ENCODE results near the gene ETHE1. TPM values are rescaled to one million over a fixed set of nuclear protein-coding genes. Genes with fewer than 3 reads are reported as not detected.

The ETHE1 gene
- total RNA-seq, 1 donor from 2014 or later, result 16.3 TPM

- Mint-ChIP-seq H3K36me3 (ENCODE audit: low read depth) (no peaks in the 10 kb centered on the region), H3K4me1 (peaks cover 17% of the 10 kb centered on the region)
- POLR2A ChIA-PET, result interaction anchor here (0.6 to 2.8 kb wide), 11 partner anchors 11 to 316 kb away, joined by 3 to 49 read pairs (median 5); partner anchors contain the start of genes PHLDB3, ZNF575 and ZNF576
These were observed 64.1 kb downstream of the ETHE1 start for GRCh38 chr19:43462785-43463380.

DNA sequence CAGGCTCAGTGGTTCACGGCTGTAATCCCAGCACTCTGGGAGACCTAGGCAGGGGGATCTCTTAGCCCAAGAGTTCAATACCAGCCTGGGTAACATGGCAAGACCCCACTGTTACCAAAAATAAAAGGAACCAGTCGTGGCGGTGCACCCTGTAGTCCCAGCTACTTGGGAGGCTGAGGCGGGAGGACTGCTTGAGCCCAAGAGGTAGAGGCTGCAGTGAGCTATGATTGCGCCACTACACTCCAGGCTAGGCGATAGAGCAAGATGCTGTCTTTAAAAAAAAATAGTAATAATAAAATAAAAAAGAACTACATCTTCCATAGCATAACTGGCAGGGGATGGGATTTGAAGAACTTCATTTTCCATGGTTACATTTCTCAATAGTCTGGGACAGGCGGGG is 64.6 kb downstream of the ETHE1 start:
- ATAC-seq (ENCODE audit: low read depth) (no peak), DNase-seq (no peak)
- Mint-ChIP-seq H3K9me3 (no peaks in the 10 kb centered on the region), H3K4me1 (peaks cover 17% of the 10 kb centered on the region), H3K27me3 (peaks cover 10% of the 10 kb centered on the region), H3K36me3 (ENCODE audit: low read depth) (no peaks in the 10 kb centered on the region), H3K4me3 (no peak overlapping the region), H3K27ac (no peak overlapping the region)
- POLR2A ChIA-PET, result interaction anchor here (0.6 to 2.8 kb wide), 3 partner anchors 12 to 56 kb away, joined by 5 to 49 read pairs (median 23); partner anchors contain the start of gene PHLDB3
- TF ChIP-seq, protein P1, sequence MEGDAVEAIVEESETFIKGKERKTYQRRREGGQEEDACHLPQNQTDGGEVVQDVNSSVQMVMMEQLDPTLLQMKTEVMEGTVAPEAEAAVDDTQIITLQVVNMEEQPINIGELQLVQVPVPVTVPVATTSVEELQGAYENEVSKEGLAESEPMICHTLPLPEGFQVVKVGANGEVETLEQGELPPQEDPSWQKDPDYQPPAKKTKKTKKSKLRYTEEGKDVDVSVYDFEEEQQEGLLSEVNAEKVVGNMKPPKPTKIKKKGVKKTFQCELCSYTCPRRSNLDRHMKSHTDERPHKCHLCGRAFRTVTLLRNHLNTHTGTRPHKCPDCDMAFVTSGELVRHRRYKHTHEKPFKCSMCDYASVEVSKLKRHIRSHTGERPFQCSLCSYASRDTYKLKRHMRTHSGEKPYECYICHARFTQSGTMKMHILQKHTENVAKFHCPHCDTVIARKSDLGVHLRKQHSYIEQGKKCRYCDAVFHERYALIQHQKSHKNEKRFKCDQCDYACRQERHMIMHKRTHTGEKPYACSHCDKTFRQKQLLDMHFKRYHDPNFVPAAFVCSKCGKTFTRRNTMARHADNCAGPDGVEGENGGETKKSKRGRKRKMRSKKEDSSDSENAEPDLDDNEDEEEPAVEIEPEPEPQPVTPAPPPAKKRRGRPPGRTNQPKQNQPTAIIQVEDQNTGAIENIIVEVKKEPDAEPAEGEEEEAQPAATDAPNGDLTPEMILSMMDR (IDR thresholded peaks at IDR 0.05), result no peak
- CTCF ChIA-PET, result interaction anchor here (1.4 kb wide), 1 partner anchor 93 kb away, joined by 4 read pairs; no protein-coding TSS in a partner anchor
- intact Hi-C loops (cut with micrococcal nuclease), result no loop called here

More at GRCh38 chr19:43462785-43463380, 64.1 kb downstream of the ETHE1 start:
- CTCF ChIA-PET, result interaction anchor here (1.0 to 3.2 kb wide), 6 partner anchors 16 to 347 kb away, joined by 3 to 21 read pairs (median 4); partner anchors contain the start of genes PHLDB3 and ZNF575
- Mint-ChIP-seq H3K27ac (peak overlapping the region; percentile 88), H3K4me3 (peak overlapping the region; percentile 92), H3K27me3 (peaks cover 10% of the 10 kb centered on the region), H3K9me3 (no peaks in the 10 kb centered on the region)
- TF ChIP-seq, protein P1 (IDR thresholded peaks at IDR 0.05), result no peak
- ATAC-seq (ENCODE audit: low read depth), result no peak
- no peak for DNase-seq
- intact Hi-C loops (cut with micrococcal nuclease), result loop anchor here (1.0 kb wide), 6 partner anchors 12 to 132 kb away; partner anchors contain the start of genes PHLDB3 and ZNF575

DNA sequence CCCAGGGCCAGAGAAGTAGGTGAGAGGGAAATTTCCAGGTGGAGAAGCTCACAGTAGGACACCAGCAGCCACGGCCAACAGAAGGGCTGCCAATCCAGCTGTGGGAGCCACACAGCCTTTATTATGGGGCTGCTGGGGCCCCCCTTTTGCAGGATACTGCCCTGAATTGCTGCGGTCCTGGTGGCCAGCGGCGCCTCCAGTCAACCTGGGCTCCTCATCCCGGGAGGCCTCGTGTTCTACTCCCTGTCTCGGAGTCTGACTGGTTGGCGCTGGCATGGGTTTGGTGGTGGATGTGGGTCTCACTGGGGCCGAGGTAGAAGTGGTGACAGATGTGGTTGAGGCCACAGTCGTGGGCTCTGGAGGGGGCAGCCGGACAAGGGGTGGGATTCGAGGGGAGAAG is 65.7 kb downstream of the ETHE1 start:
- intact Hi-C loops (cut with micrococcal nuclease), result no loop called here
- no peak for ATAC-seq (ENCODE audit: low read depth)
- DNase-seq, result no peak
- no peak overlapping the region for H3K27ac Mint-ChIP-seq
- no peak overlapping the region for H3K4me3 Mint-ChIP-seq
- H3K27me3 Mint-ChIP-seq, result peaks cover 10% of the 10 kb centered on the region
- no peaks in the 10 kb centered on the region for H3K36me3 Mint-ChIP-seq (ENCODE audit: low read depth)
- peaks cover 17% of the 10 kb centered on the region for H3K4me1 Mint-ChIP-seq
- ChIA-PET POLR2A (interaction anchor here (2.4 kb wide), 1 partner anchor 43 kb away, joined by 8 read pairs; the partner anchor contains the start of gene PHLDB3), CTCF (interaction anchor here (0.7 to 1.0 kb wide), 2 partner anchors 12 to 134 kb away, joined by 3 read pairs; no protein-coding TSS in a partner anchor)
- TF ChIP-seq, protein P1 (IDR thresholded peaks at IDR 0.05), result no peak
- no peaks in the 10 kb centered on the region for H3K9me3 Mint-ChIP-seq

GRCh38 chr19:43460362-43461016 is 66.5 kb downstream of the ETHE1 start:
- H3K27me3 Mint-ChIP-seq, result peaks cover 6% of the 10 kb centered on the region
- ATAC-seq (ENCODE audit: low read depth) (no peak), DNase-seq (no peak)
- H3K36me3 Mint-ChIP-seq (ENCODE audit: low read depth), result no peaks in the 10 kb centered on the region
- H3K4me1 Mint-ChIP-seq, result peaks cover 17% of the 10 kb centered on the region
- intact Hi-C loops (cut with micrococcal nuclease), result no loop called here
- no peak overlapping the region for H3K4me3 Mint-ChIP-seq
- TF ChIP-seq, protein P1 (IDR thresholded peaks at IDR 0.05), result no peak
- no peaks in the 10 kb centered on the region for H3K9me3 Mint-ChIP-seq
- H3K27ac Mint-ChIP-seq, result no peak overlapping the region
- POLR2A ChIA-PET, result interaction anchor here (2.4 kb wide), 1 partner anchor 44 kb away, joined by 8 read pairs; the partner anchor contains the start of gene PHLDB3
- CTCF ChIA-PET, result interaction anchor here (0.7 to 1.0 kb wide), 2 partner anchors 11 to 134 kb away, joined by 3 read pairs; no protein-coding TSS in a partner anchor

GRCh38 chr19:43457809-43458208 is 69.2 kb downstream of the ETHE1 start:
- CTCF ChIA-PET, result no interaction called here
- intact Hi-C loops (cut with micrococcal nuclease), result no loop called here
- ATAC-seq (ENCODE audit: low read depth), result no peak

More at GRCh38 chr19:43457809-43458208, 69.2 kb downstream of the ETHE1 start:
- Mint-ChIP-seq H3K27me3 (peaks cover 7% of the 10 kb centered on the region), H3K9me3 (no peaks in the 10 kb centered on the region), H3K27ac (no peak overlapping the region), H3K36me3 (ENCODE audit: low read depth) (no peaks in the 10 kb centered on the region), H3K4me3 (no peak overlapping the region), H3K4me1 (no peaks in the 10 kb centered on the region)
- DNase-seq, result no peak
- POLR2A ChIA-PET, result no interaction called here
- TF ChIP-seq, protein P1 (IDR thresholded peaks at IDR 0.05), result no peak
